K562 (cell line): Measurements from ENCODE around the gene SLC25A42. TPM values are rescaled to one million over a fixed set of nuclear protein-coding genes. Genes with fewer than 3 reads are reported as not detected.

ENCODE experiments used
- ATAC-seq: fragments of 200-7000 bp; cut with Tn5 transposase; 3 replicates; pipeline ENCODE4 v1.9.1; 2020; ENCODE audit warnings: moderate library complexity
- Bru-seq: library from RNA; stranded (reverse); fragments of 400-500 nt; gene quantifications from one replicate; lab custom pipeline; 2021; lab: Mats Ljungman, UMichigan
- BruChase-seq, 2 experiments: library from RNA; stranded (reverse); fragments of 400-500 nt; gene quantifications; one replicate each; lab custom pipeline; 2021; lab: Mats Ljungman, UMichigan
- BruUV-seq: library from RNA; stranded (reverse); fragments of 400-500 nt; replicated peaks from 2 replicates; lab custom pipeline; 2021; lab: Mats Ljungman, UMichigan
- CTCF ChIA-PET: fragments of 300-600 bp; formaldehyde crosslinking; extraction: SDS; loops from one replicate; lab custom pipeline; 2021; ENCODE audit warnings: low intra/inter-chr PET ratio; lab: Yijun Ruan, JAX
- POLR2A ChIA-PET: fragments of 300-600, 350-650 bp; sonication (Branson Sonifier 250); formaldehyde crosslinking; extraction: SDS; loops from one replicate; lab custom pipeline; 2021; ENCODE audit warnings: antibody characterized with exemption, inconsistent platforms; lab: Yijun Ruan, JAX
- DNase-seq, 4 experiments: peaks; one replicate each; pipeline versions ENCODE4 v3.0.0 to v3.0.0-alpha.2; 2011 to 2018; ENCODE audit warnings: low spot score in 3 of 4, mixed read lengths in 3 of 4; ENCODE audit errors: extremely low read depth in 1 of 4
- FAIRE-seq: peaks from 2 replicates; lab custom pipeline; 2011; peaks lifted over from hg19 to GRCh38; lab: Jason Lieb, UNC
- H2AFZ ChIP-seq: 2 replicates; pipeline ENCODE4 v1.6.0; 2011; ENCODE audit warnings: low read depth, low read length, control low read depth, inconsistent platforms
- H3K27ac ChIP-seq: fragments of 200-600 bp; 3 replicates; pipeline ENCODE4 v1.8.0; 2011; ENCODE audit warnings: low read depth, mild to moderate bottlenecking, control low read depth, inconsistent platforms, low read length, moderate library complexity, mixed read lengths; ENCODE audit errors: extremely low read depth
- H3K27me3 ChIP-seq, 2 experiments: fragments of 300-600 bp in 1 of 2; 2 replicates in 1 of 2; 3 replicates in 1 of 2; pipeline versions ENCODE4 v1.6.0 to v1.8.0; 2011; ENCODE audit warnings: inconsistent platforms in 2 of 2, low read length in 2 of 2, mild to moderate bottlenecking in 1 of 2, mixed read lengths in 1 of 2, moderate library complexity in 1 of 2; ENCODE audit not compliant: control insufficient read depth in 2 of 2, insufficient read depth in 2 of 2
- H3K36me3 ChIP-seq: fragments of 300-600 bp; 3 replicates; pipeline ENCODE4 v1.8.0; 2011; ENCODE audit warnings: mild to moderate bottlenecking, low read length, inconsistent platforms; ENCODE audit not compliant: control insufficient read depth, insufficient read depth
- H3K4me1 ChIP-seq, 2 experiments: fragments of 200-600 bp in 1 of 2; replicated peaks in 1 of 2; 2 replicates in 1 of 2; 3 replicates in 1 of 2; pipeline versions ENCODE4 v1.5.1 to v1.8.0; 2011; ENCODE audit warnings: inconsistent platforms in 2 of 2, low read length in 2 of 2, mild to moderate bottlenecking in 1 of 2, mixed read lengths in 1 of 2, moderate library complexity in 1 of 2; ENCODE audit not compliant: control insufficient read depth in 2 of 2, insufficient read depth in 2 of 2
- H3K4me2 ChIP-seq: 2 replicates; pipeline ENCODE4 v1.6.1; 2011; ENCODE audit warnings: low read length, control low read depth, inconsistent platforms, mixed read lengths; ENCODE audit not compliant: insufficient read depth
- H3K4me3 ChIP-seq: fragments of 200-600 bp; sonication (generic), shearing (Covaris generic); 2 replicates; pipeline ENCODE4 v1.5.1; 2016; ENCODE audit warnings: control low read depth, inconsistent platforms
- H3K79me2 ChIP-seq: fragments of 200-600 bp; 3 replicates; pipeline ENCODE4 v1.8.0; 2011; ENCODE audit warnings: low read length, inconsistent platforms; ENCODE audit not compliant: control insufficient read depth, insufficient read depth
- H3K9ac ChIP-seq, 2 experiments: 2 replicates each; pipeline versions ENCODE4 v1.6.0 to v1.6.1; 2011; ENCODE audit warnings: low read depth in 2 of 2, low read length in 2 of 2, control low read depth in 1 of 2, inconsistent platforms in 1 of 2, mild to moderate bottlenecking in 1 of 2, mixed read lengths in 1 of 2; ENCODE audit not compliant: insufficient read depth in 1 of 2
- H3K9me1 ChIP-seq: one replicate; pipeline ENCODE4 v1.6.0; 2011; ENCODE audit warnings: inconsistent platforms, mild to moderate bottlenecking, low read length, moderate library complexity; ENCODE audit not compliant: control insufficient read depth, insufficient read depth
- H3K9me3 ChIP-seq: replicated peaks from 2 replicates; pipeline ENCODE4 v1.5.1; 2011; ENCODE audit warnings: low read depth, low read length, inconsistent platforms; ENCODE audit not compliant: control insufficient read depth, insufficient read depth
- H4K20me1 ChIP-seq: replicated peaks from 2 replicates; pipeline ENCODE4 v1.6.1; 2011; ENCODE audit warnings: low read length, inconsistent platforms, mixed read lengths; ENCODE audit not compliant: control insufficient read depth, insufficient read depth
- CBFB ChIP-seq: sonication (generic); formaldehyde crosslinking; IDR thresholded peaks from 2 replicates; pipeline ENCODE4 v1.4.0; 2020; ENCODE audit warnings: mild to moderate bottlenecking, missing genetic modification reagents
- CEBPB ChIP-seq: fragments of 450-650 bp; IDR thresholded peaks from 2 replicates; pipeline ENCODE4 v1.6.1; 2016; ENCODE audit warnings: missing genetic modification characterization, missing compliant biosample characterization
- CSDE1 ChIP-seq, 2 experiments: fragments of 450-650 bp; IDR thresholded peaks; 2 replicates each; pipeline ENCODE4 v1.6.1; 2016; ENCODE audit warnings: mild to moderate bottlenecking in 1 of 2
- HNRNPLL ChIP-seq: fragments of 200-400 bp; formaldehyde crosslinking; IDR thresholded peaks from 2 replicates; pipeline ENCODE4 v1.6.1; 2017; ENCODE audit warnings: low read length, low read depth, mild to moderate bottlenecking; ENCODE audit not compliant: poor library complexity, severe bottlenecking
- RBFOX2 ChIP-seq: fragments of 200-400 bp; formaldehyde crosslinking; IDR thresholded peaks from 2 replicates; pipeline ENCODE4 v1.6.1; 2017; ENCODE audit warnings: low read depth, mild to moderate bottlenecking, low read length, moderate library complexity
- ZBTB5 ChIP-seq: fragments of 450-650 bp; IDR thresholded peaks from 2 replicates; pipeline ENCODE4 v1.6.1; 2017; ENCODE audit warnings: antibody characterized with exemption
- ZNF134 ChIP-seq: fragments of 250-450 bp; sonication (Bioruptor Pico); conservative IDR thresholded peaks from 2 replicates; pipeline ENCODE4 v1.4.0; 2020
- ZNF408 ChIP-seq: fragments of 250-450 bp; sonication (Bioruptor Pico); IDR thresholded peaks from 2 replicates; pipeline ENCODE4 v1.4.0; 2020; ENCODE audit warnings: low read depth, mild to moderate bottlenecking, moderate library complexity
- WGBS: fragments of 100-300 bp; shearing (Covaris generic); methylation state at CpG from one replicate; pipeline ENCODE4 v1.1.6; 2016; ENCODE audit warnings: low coverage, mixed read lengths; ENCODE audit not compliant: insufficient coverage; ENCODE audit errors: missing lambda C conversion rate; 5-methylcytosine and 5-hydroxymethylcytosine counted together
- in situ Hi-C: fragments of 300-500 bp; cut with MboI; formaldehyde crosslinking; loops from 4 replicates; pipeline ENCODE4 v1.15.0; 2018; ENCODE audit warnings: inconsistent platforms, mixed read lengths
- intact Hi-C: fragments of 100-400 bp; cut with micrococcal nuclease; formaldehyde crosslinking; loops from 2 replicates; pipeline ENCODE4 v1.14.2; 2022
- long read RNA-seq, 3 experiments: library from polyadenylated mRNA in 2 of 3; library from RNA in 1 of 3; unstranded in 2 of 3; stranded (forward) in 1 of 3; transcript quantifications; one replicate each; pipeline ENCODE4 v2.0.0, GENCODE V29; 2019 to 2022
- polyA minus RNA-seq, 3 experiments: library from RNA; depleted of rRNA, polyadenylated mRNA; stranded (reverse); fragments of >200 nt; gene quantifications; 2 replicates each; pipeline ENCODE4 v1.2.3, GENCODE V29; 2011
- polyA plus RNA-seq, 8 experiments: library from polyadenylated mRNA; depleted of rRNA in 4 of 8; stranded (reverse) in 5 of 8; unstranded in 3 of 8; fragments of >200 nt; fragmentation: Nextera tagmentation in 2 of 8; fragmentation: Illumina TruSeq in 1 of 8; extraction: Ambion mirVana in 2 of 8; extraction: Trizol in 1 of 8; gene quantifications; 2 replicates each; pipeline versions ENCODE4 v1.2.1 to v1.2.3, GENCODE V29; 2011 to 2014; ENCODE audit warnings: inconsistent platforms in 1 of 8, missing spikeins in 1 of 8
- total RNA-seq, 7 experiments: library from RNA; depleted of rRNA in 6 of 7; stranded (reverse); fragments of >200 nt in 6 of 7; fragmentation: Illumina TruSeq in 2 of 7; extraction: Trizol in 2 of 7; gene quantifications; 2 replicates each; pipeline versions ENCODE4 v1.2.1 to v1.2.3, GENCODE V29; 2011 to 2021; ENCODE audit warnings: low replicate concordance in 1 of 7

The SLC25A42 gene, protein sequence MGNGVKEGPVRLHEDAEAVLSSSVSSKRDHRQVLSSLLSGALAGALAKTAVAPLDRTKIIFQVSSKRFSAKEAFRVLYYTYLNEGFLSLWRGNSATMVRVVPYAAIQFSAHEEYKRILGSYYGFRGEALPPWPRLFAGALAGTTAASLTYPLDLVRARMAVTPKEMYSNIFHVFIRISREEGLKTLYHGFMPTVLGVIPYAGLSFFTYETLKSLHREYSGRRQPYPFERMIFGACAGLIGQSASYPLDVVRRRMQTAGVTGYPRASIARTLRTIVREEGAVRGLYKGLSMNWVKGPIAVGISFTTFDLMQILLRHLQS
- total RNA-seq (2011; cell fraction: chromatin; rRNA removed; ENCODE audit: low replicate concordance), result 32.0 and 85.4 TPM in 2 replicates
- total RNA-seq (2011; cell fraction: nucleolus; rRNA removed), result 50.1 and 57.7 TPM in 2 replicates
- 45.2 and 57.4 TPM in 2 replicates for total RNA-seq (2011; cell fraction: nucleoplasm; rRNA removed)
- total RNA-seq (2014; rRNA removed) (14.1 and 15.1 TPM in 2 replicates), total RNA-seq (2014; rRNA removed; fragmentation: Illumina TruSeq; extraction: Trizol) (7.9 and 10.5 TPM in 2 replicates), total RNA-seq (2015; rRNA removed; fragmentation: Illumina TruSeq; extraction: Trizol) (8.7 and 9.9 TPM in 2 replicates), total RNA-seq (2021) (30.2 and 32.2 TPM in 2 replicates), polyA plus RNA-seq (2011; rRNA removed) (17.0 and 19.4 TPM in 2 replicates), polyA plus RNA-seq (2014; fragmentation: Illumina TruSeq; extraction: Trizol) (16.4 and 23.3 TPM in 2 replicates), polyA plus RNA-seq (2014; fragmentation: Nextera tagmentation; extraction: Ambion mirVana) (1 to 10 TPM in 1 of 2 experiments, under 1 TPM in 1; 0.59 to 2.0 TPM), polyA plus RNA-seq (2014; rRNA removed) (24.7 and 25.5 TPM in 2 replicates), polyA minus RNA-seq (2011; rRNA and poly(A)+ RNA removed) (6.5 and 10.2 TPM in 2 replicates), Bru-seq, nascent RNA (percentile 67 among the genes with signal in this experiment), BruChase-seq, experiment 1, labeled RNA remaining after a 2-hour chase (percentile 67 among the genes with signal in this experiment), BruChase-seq, experiment 2, labeled RNA remaining after a 6-hour chase (percentile 67 among the genes with signal in this experiment)
- polyA plus RNA-seq (2011; cell fraction: cytosol; rRNA removed), result 21.5 and 36.4 TPM in 2 replicates
- polyA plus RNA-seq (2011; cell fraction: nucleus; rRNA removed), result 66.0 and 91.7 TPM in 2 replicates
- 17.8 and 23.7 TPM in 2 replicates for polyA plus RNA-seq (2012)
- 11.4 and 14.1 TPM in 2 replicates for polyA minus RNA-seq (2011; cell fraction: cytosol; rRNA and poly(A)+ RNA removed)
- polyA minus RNA-seq (2011; cell fraction: nucleus; rRNA and poly(A)+ RNA removed), result 13.1 and 13.3 TPM in 2 replicates
- long read RNA-seq, experiment 1, transcript SLC25A42-203 (3 exons, 753 nt), result minor isoform, 8 of 224 reads
- long read RNA-seq, experiment 1, transcript SLC25A42-201 (8 exons, 3,120 nt), result major isoform, 54 of 224 reads
- long read RNA-seq, experiment 1, partial matches to known transcripts, result 35 of 224 reads
- long read RNA-seq, experiment 1, other reads (novel, unspliced or antisense), result 127 of 224 reads
- long read RNA-seq, experiment 2, partial matches to known transcripts, result 2 of 29 reads
- long read RNA-seq, experiment 2, other reads (novel, unspliced or antisense), result 26 of 29 reads
- long read RNA-seq, experiment 3, partial matches to known transcripts, result 0 of 5 reads
- long read RNA-seq, experiment 3, other reads (novel, unspliced or antisense), result 5 of 5 reads

DNA sequence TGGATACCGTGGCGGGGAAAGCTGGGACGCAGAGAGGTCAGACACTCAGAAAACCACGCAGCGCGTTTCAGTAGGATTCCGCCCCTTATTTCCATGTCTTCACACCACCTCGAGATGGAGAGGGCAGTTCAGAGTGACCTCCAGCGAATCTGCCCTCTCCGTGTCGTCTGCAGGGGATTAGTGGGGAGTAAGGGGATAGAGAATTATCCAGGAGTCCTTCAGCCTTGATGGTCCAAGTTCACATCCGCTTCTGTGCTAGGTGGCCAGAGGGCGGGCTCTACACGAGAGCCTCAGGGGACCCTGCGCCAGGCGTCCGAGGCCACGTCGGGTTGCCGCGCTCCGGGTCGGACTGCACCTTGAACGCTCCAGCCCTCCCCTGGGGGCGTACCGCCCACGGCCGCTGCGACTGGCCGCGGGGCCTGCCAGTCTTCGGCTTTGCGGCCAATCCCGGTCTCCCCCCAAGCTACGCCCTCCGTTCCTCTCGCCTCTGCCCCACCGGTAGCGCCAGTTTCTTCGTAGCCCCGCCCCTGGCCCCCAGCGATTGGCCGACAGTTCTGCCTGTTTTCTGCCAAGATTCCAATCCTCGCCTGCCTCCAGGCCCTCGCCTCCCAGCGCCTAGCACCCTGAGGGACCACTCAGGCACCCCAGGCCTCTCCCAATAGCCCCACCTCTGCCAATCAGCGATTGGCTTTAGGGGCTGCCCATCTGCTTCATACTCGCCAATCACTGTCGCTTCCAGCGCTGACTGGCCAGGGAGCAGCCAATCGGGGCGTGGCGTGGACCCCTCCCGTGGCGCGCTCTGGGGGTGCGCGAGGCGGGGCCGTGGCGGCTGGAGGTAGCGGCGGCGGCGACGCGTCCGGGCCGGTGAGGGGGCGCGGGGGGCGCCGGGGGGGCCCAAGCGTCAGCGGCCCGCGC, at the start of gene SLC25A42:
SLC25A42 (plus strand) TSS at position 812 of the 915 bp plus-strand sequence. CDS start 32,131 bp downstream, outside the sequence.
- Histone ChIP-seq H3K27ac (peak within 1 kb of the TSS; percentile 89), H2AFZ (peak within 1 kb of the TSS; percentile 71), H3K4me2 (peak within 1 kb of the TSS; percentile 98), H3K27me3 (no peaks in the 10 kb centered on the region; a peak in 1 of 5 replicates), H3K9me3 (no peaks in the 10 kb centered on the region), H3K9ac (peak within 1 kb of the TSS; percentile 84 to 94), H3K4me3 (peak within 1 kb of the TSS; percentile 74), H3K9me1 (peaks cover 3% of the 10 kb centered on the region), H3K4me1 (peaks cover 57 to 73% of the 10 kb centered on the region in 2 experiments), H4K20me1 (no peaks in the 10 kb centered on the region), H3K36me3 (peaks cover 23% of the 10 kb centered on the region), H3K79me2 (peaks cover 70% of the 10 kb centered on the region)
- intact Hi-C loops, result loop anchor here (1.0 to 2.0 kb wide), 2 partner anchors 29 to 75 kb away; partner anchors contain the start of gene TMEM161A
- no TSS peak for BruUV-seq
- ATAC-seq (peak; percentile 87), DNase-seq (peak; percentile 97 to 99 (median 98)), FAIRE-seq (peak; percentile 91)
- WGBS, result 2% methylated on average over 57 of the region's 77 CpGs
- ChIA-PET CTCF (no interaction called here), POLR2A (interaction anchor here (0.6 to 1.1 kb wide), 6 partner anchors 34 to 1146 kb away, joined by 3 to 5 read pairs (median 3); no protein-coding TSS in a partner anchor)
- in situ Hi-C loops, result no loop called here
- TF ChIP-seq ZBTB5 (no peak), HNRNPLL (peak; percentile 67), CSDE1 (IDR thresholded peaks at IDR 0.05) (no peak), ZNF408 (CRISPR knock-in tag) (no peak), ZNF134 (CRISPR knock-in tag) (no peak), CEBPB (tag) (no peak), CBFB (CRISPR knock-in tag) (no peak), RBFOX2 (peak; percentile 86)
